ENCODE data around the gene CDC25A.

CDC25A gene

GRCh38 chr3:48143567-48143966 lies 44.6 kb downstream of the CDC25A start:
- no peaks in the 10 kb centered on the region for H3K36me3 ChIP-seq (ENCODE audit: control insufficient read depth in 2 of 2, insufficient read depth in 2 of 2, low read length in 2 of 2)
- H3K27ac ChIP-seq (ENCODE audit: low read length), result no peak overlapping the region
- H3K9ac ChIP-seq (ENCODE audit: low read length in 2 of 2), result no peak overlapping the region
- no peak overlapping the region for H3K4me3 ChIP-seq (ENCODE audit: low read length in 2 of 2)
- no peaks in the 10 kb centered on the region for H3K27me3 ChIP-seq (ENCODE audit: control insufficient read depth in 1 of 2, insufficient read depth in 2 of 2, low read length in 2 of 2)
- no peaks in the 10 kb centered on the region for H3K4me1 ChIP-seq (ENCODE audit: control insufficient read depth, insufficient read depth, low read length)
- no peaks in the 10 kb centered on the region for H3K9me3 ChIP-seq (ENCODE audit: control insufficient read depth in 2 of 2, low read length in 2 of 2)

- H3K36me3 ChIP-seq (ENCODE audit: control insufficient read depth in 2 of 2, insufficient read depth in 2 of 2, low read length in 2 of 2), result no peaks in the 10 kb centered on the region
- H3K27ac ChIP-seq (ENCODE audit: low read length), result no peak overlapping the region
- no peak overlapping the region for H3K4me3 ChIP-seq (ENCODE audit: low read length in 2 of 2)
- no peaks in the 10 kb centered on the region for H3K9me3 ChIP-seq (ENCODE audit: control insufficient read depth in 2 of 2, low read length in 2 of 2)
- H3K4me1 ChIP-seq (ENCODE audit: control insufficient read depth, insufficient read depth, low read length), result no peaks in the 10 kb centered on the region
- H3K9ac ChIP-seq (ENCODE audit: low read length in 2 of 2), result no peak overlapping the region
- no peaks in the 10 kb centered on the region for H3K27me3 ChIP-seq (ENCODE audit: control insufficient read depth in 1 of 2, insufficient read depth in 2 of 2, low read length in 2 of 2)
Measured at GRCh38 chr3:48142316-48142870, 45.8 kb downstream of the CDC25A start.

GRCh38 chr3:48141604-48142137 lies 46.5 kb downstream of the CDC25A start:
- Histone ChIP-seq H3K27ac (ENCODE audit: low read length) (no peak overlapping the region), H3K9me3 (ENCODE audit: control insufficient read depth in 2 of 2, low read length in 2 of 2) (no peaks in the 10 kb centered on the region), H3K4me1 (ENCODE audit: control insufficient read depth, insufficient read depth, low read length) (no peaks in the 10 kb centered on the region)

GRCh38 chr3:48140936-48141603 lies 47.1 kb downstream of the CDC25A start:
- H3K27ac ChIP-seq (ENCODE audit: low read length), result no peak overlapping the region
- no peak overlapping the region for H3K9ac ChIP-seq (ENCODE audit: low read length in 2 of 2)
- H3K36me3 ChIP-seq (ENCODE audit: control insufficient read depth in 2 of 2, insufficient read depth in 2 of 2, low read length in 2 of 2), result no peaks in the 10 kb centered on the region
- no peaks in the 10 kb centered on the region for H3K4me1 ChIP-seq (ENCODE audit: control insufficient read depth, insufficient read depth, low read length)
- H3K9me3 ChIP-seq (ENCODE audit: control insufficient read depth in 2 of 2, low read length in 2 of 2), result no peaks in the 10 kb centered on the region
- H3K4me3 ChIP-seq (ENCODE audit: low read length in 2 of 2), result no peak overlapping the region
- H3K27me3 ChIP-seq (ENCODE audit: control insufficient read depth in 1 of 2, insufficient read depth in 2 of 2, low read length in 2 of 2), result no peaks in the 10 kb centered on the region

More at GRCh38 chr3:48141604-48142137, 46.5 kb downstream of the CDC25A start:
- H3K9ac ChIP-seq (ENCODE audit: low read length in 2 of 2), result no peak overlapping the region
- no peaks in the 10 kb centered on the region for H3K36me3 ChIP-seq (ENCODE audit: control insufficient read depth in 2 of 2, insufficient read depth in 2 of 2, low read length in 2 of 2)
- H3K4me3 ChIP-seq (ENCODE audit: low read length in 2 of 2), result no peak overlapping the region
- no peaks in the 10 kb centered on the region for H3K27me3 ChIP-seq (ENCODE audit: control insufficient read depth in 1 of 2, insufficient read depth in 2 of 2, low read length in 2 of 2)

GRCh38 chr3:48140336-48140757 lies 47.9 kb downstream of the CDC25A start:
- H3K27ac ChIP-seq (ENCODE audit: low read length), result no peak overlapping the region

GRCh38 chr3:48137425-48137999 lies 50.7 kb downstream of the CDC25A start:
- no peaks in the 10 kb centered on the region for H3K4me1 ChIP-seq (ENCODE audit: control insufficient read depth, insufficient read depth, low read length)
- no peak overlapping the region for H3K4me3 ChIP-seq (ENCODE audit: low read length in 2 of 2)
- no peak overlapping the region for H3K9ac ChIP-seq (ENCODE audit: low read length in 2 of 2)
- H3K36me3 ChIP-seq (ENCODE audit: control insufficient read depth in 2 of 2, insufficient read depth in 2 of 2, low read length in 2 of 2), result no peaks in the 10 kb centered on the region
- H3K27ac ChIP-seq (ENCODE audit: low read length), result no peak overlapping the region
- H3K27me3 ChIP-seq (ENCODE audit: control insufficient read depth in 1 of 2, insufficient read depth in 2 of 2, low read length in 2 of 2), result no peaks in the 10 kb centered on the region
- H3K9me3 ChIP-seq (ENCODE audit: control insufficient read depth in 2 of 2, low read length in 2 of 2), result no peaks in the 10 kb centered on the region

More at GRCh38 chr3:48140336-48140757, 47.9 kb downstream of the CDC25A start:
- H3K4me1 ChIP-seq (ENCODE audit: control insufficient read depth, insufficient read depth, low read length), result no peaks in the 10 kb centered on the region
- H3K27me3 ChIP-seq (ENCODE audit: control insufficient read depth in 1 of 2, insufficient read depth in 2 of 2, low read length in 2 of 2), result no peaks in the 10 kb centered on the region
- H3K36me3 ChIP-seq (ENCODE audit: control insufficient read depth in 2 of 2, insufficient read depth in 2 of 2, low read length in 2 of 2), result no peaks in the 10 kb centered on the region
- H3K9ac ChIP-seq (ENCODE audit: low read length in 2 of 2), result no peak overlapping the region
- H3K4me3 ChIP-seq (ENCODE audit: low read length in 2 of 2), result no peak overlapping the region
- H3K9me3 ChIP-seq (ENCODE audit: control insufficient read depth in 2 of 2, low read length in 2 of 2), result no peaks in the 10 kb centered on the region

GRCh38 chr3:48135552-48136495 lies 52.4 kb downstream of the CDC25A start:
- Histone ChIP-seq H3K4me1 (ENCODE audit: control insufficient read depth, insufficient read depth, low read length) (peaks cover 6% of the 10 kb centered on the region), H3K27ac (ENCODE audit: low read length) (no peak overlapping the region), H3K27me3 (ENCODE audit: control insufficient read depth in 1 of 2, insufficient read depth in 2 of 2, low read length in 2 of 2) (no peaks in the 10 kb centered on the region), H3K9ac (ENCODE audit: low read length in 2 of 2) (no peak overlapping the region), H3K4me3 (ENCODE audit: low read length in 2 of 2) (no peak overlapping the region), H3K9me3 (ENCODE audit: control insufficient read depth in 2 of 2, low read length in 2 of 2) (no peaks in the 10 kb centered on the region), H3K36me3 (ENCODE audit: control insufficient read depth in 2 of 2, insufficient read depth in 2 of 2, low read length in 2 of 2) (no peaks in the 10 kb centered on the region)

GRCh38 chr3:48130321-48130904 lies 57.8 kb downstream of the CDC25A start:
- Histone ChIP-seq H3K36me3 (ENCODE audit: control insufficient read depth in 2 of 2, insufficient read depth in 2 of 2, low read length in 2 of 2) (no peaks in the 10 kb centered on the region), H3K9ac (ENCODE audit: low read length in 2 of 2) (peak overlapping the region; percentile 2 to 58), H3K4me1 (ENCODE audit: control insufficient read depth, insufficient read depth, low read length) (peaks cover 18% of the 10 kb centered on the region), H3K27ac (ENCODE audit: low read length) (peak overlapping the region; percentile 85), H3K4me3 (ENCODE audit: low read length in 2 of 2) (peak overlapping the region in 1 of 2 donors; percentile 47), H3K27me3 (ENCODE audit: control insufficient read depth in 1 of 2, insufficient read depth in 2 of 2, low read length in 2 of 2) (no peaks in the 10 kb centered on the region), H3K9me3 (ENCODE audit: control insufficient read depth in 2 of 2, low read length in 2 of 2) (no peaks in the 10 kb centered on the region)

GRCh38 chr3:48129921-48130320 lies 58.3 kb downstream of the CDC25A start:
- H3K27me3 ChIP-seq (ENCODE audit: control insufficient read depth in 1 of 2, insufficient read depth in 2 of 2, low read length in 2 of 2), result no peaks in the 10 kb centered on the region
- peak overlapping the region in 1 of 2 donors; percentile 8 for H3K4me3 ChIP-seq (ENCODE audit: low read length in 2 of 2)
- H3K9ac ChIP-seq (ENCODE audit: low read length in 2 of 2), result peak overlapping the region in 1 of 2 donors; percentile 13
- H3K9me3 ChIP-seq (ENCODE audit: control insufficient read depth in 2 of 2, low read length in 2 of 2), result no peaks in the 10 kb centered on the region
- H3K27ac ChIP-seq (ENCODE audit: low read length), result peak overlapping the region; percentile 85
- H3K4me1 ChIP-seq (ENCODE audit: control insufficient read depth, insufficient read depth, low read length), result peaks cover 18% of the 10 kb centered on the region
- no peaks in the 10 kb centered on the region for H3K36me3 ChIP-seq (ENCODE audit: control insufficient read depth in 2 of 2, insufficient read depth in 2 of 2, low read length in 2 of 2)

- H3K9me3 ChIP-seq (ENCODE audit: control insufficient read depth in 2 of 2, low read length in 2 of 2), result no peaks in the 10 kb centered on the region
- peaks cover 18% of the 10 kb centered on the region for H3K4me1 ChIP-seq (ENCODE audit: control insufficient read depth, insufficient read depth, low read length)
- no peaks in the 10 kb centered on the region for H3K36me3 ChIP-seq (ENCODE audit: control insufficient read depth in 2 of 2, insufficient read depth in 2 of 2, low read length in 2 of 2)
- H3K27ac ChIP-seq (ENCODE audit: low read length), result no peak overlapping the region
- no peaks in the 10 kb centered on the region for H3K27me3 ChIP-seq (ENCODE audit: control insufficient read depth in 1 of 2, insufficient read depth in 2 of 2, low read length in 2 of 2)
- no peak overlapping the region for H3K9ac ChIP-seq (ENCODE audit: low read length in 2 of 2)
- H3K4me3 ChIP-seq (ENCODE audit: low read length in 2 of 2), result no peak overlapping the region
Measured at GRCh38 chr3:48128774-48129173, 59.4 kb downstream of the CDC25A start.

Measured in stomach smooth muscle (tissue), 2 donors.